H9 (cell line): ENCODE data around the gene SMNDC1. TPM values are rescaled to one million over a fixed set of nuclear protein-coding genes. Genes with fewer than 3 reads are reported as not detected.

Source experiments
- DNase-seq: peaks from one replicate; pipeline ENCODE4 v3.0.0-alpha.2; 2017
- H2AFZ ChIP-seq: one replicate; pipeline ENCODE4 v1.6.1; 2013; ENCODE audit warnings: mild to moderate bottlenecking, low read length, control low read depth, moderate library complexity
- H2AK5ac ChIP-seq: 2 replicates; pipeline ENCODE4 v1.6.1; 2013; ENCODE audit warnings: low read length, control low read depth, mixed read lengths; ENCODE audit not compliant: insufficient read length
- H2BK120ac ChIP-seq: one replicate; pipeline ENCODE4 v1.6.1; 2013; ENCODE audit warnings: low read depth, mild to moderate bottlenecking, low read length, control low read depth, inconsistent platforms; ENCODE audit not compliant: poor library complexity, severe bottlenecking
- H2BK12ac ChIP-seq: 2 replicates; pipeline ENCODE4 v1.6.1; 2013; ENCODE audit warnings: low read length, control low read depth, mixed read lengths, low read depth; ENCODE audit not compliant: insufficient read length
- H2BK15ac ChIP-seq: 2 replicates; pipeline ENCODE4 v1.6.1; 2013; ENCODE audit warnings: low read depth, low read length, control low read depth
- H2BK20ac ChIP-seq: one replicate; pipeline ENCODE4 v1.6.1; 2013; ENCODE audit warnings: low read depth, mild to moderate bottlenecking, low read length, control low read depth, inconsistent platforms; ENCODE audit not compliant: poor library complexity, severe bottlenecking
- H2BK5ac ChIP-seq: 2 replicates; pipeline ENCODE4 v1.6.1; 2013; ENCODE audit warnings: low read length, control low read depth, mixed read lengths; ENCODE audit not compliant: insufficient read length
- H3K14ac ChIP-seq: 2 replicates; pipeline ENCODE4 v1.6.1; 2013; ENCODE audit warnings: low read length, control low read depth; ENCODE audit not compliant: insufficient read depth
- H3K18ac ChIP-seq: 2 replicates; pipeline ENCODE4 v1.6.1; 2013; ENCODE audit warnings: low read depth, mild to moderate bottlenecking, mixed read lengths, low read length, control low read depth; ENCODE audit not compliant: insufficient read length
- H3K23ac ChIP-seq: 2 replicates; pipeline ENCODE4 v1.6.1; 2013; ENCODE audit warnings: low read length, control low read depth, mixed read lengths, low read depth; ENCODE audit not compliant: insufficient read length
- H3K23me2 ChIP-seq: 2 replicates; pipeline ENCODE4 v1.6.1; 2013; ENCODE audit warnings: low read depth, mild to moderate bottlenecking, mixed read lengths, low read length, control low read depth; ENCODE audit not compliant: insufficient read length, poor library complexity, severe bottlenecking
- H3K27ac ChIP-seq: 2 replicates; pipeline ENCODE4 v1.5.1; 2013; ENCODE audit warnings: low read length, control low read depth, mixed read lengths, low read depth; ENCODE audit not compliant: insufficient read length
- H3K27me3 ChIP-seq: 2 replicates; pipeline ENCODE4 v1.6.1; 2013; ENCODE audit warnings: low read length, control low read depth, inconsistent platforms; ENCODE audit not compliant: insufficient read depth
- H3K4ac ChIP-seq: 2 replicates; pipeline ENCODE4 v1.6.1; 2013; ENCODE audit warnings: low read depth, mild to moderate bottlenecking, control low read depth, inconsistent platforms, low read length, moderate library complexity
- H3K4me1 ChIP-seq: 2 replicates; pipeline ENCODE4 v1.6.1; 2013; ENCODE audit warnings: low read length, control low read depth, inconsistent platforms; ENCODE audit not compliant: insufficient read depth
- H3K4me2 ChIP-seq: 2 replicates; pipeline ENCODE4 v1.6.1; 2013; ENCODE audit warnings: low read length, control low read depth, mixed read lengths; ENCODE audit not compliant: insufficient read length, insufficient read depth
- H3K56ac ChIP-seq: 2 replicates; pipeline ENCODE4 v1.6.1; 2013; ENCODE audit warnings: low read depth, mild to moderate bottlenecking, mixed read lengths, low read length, control low read depth; ENCODE audit not compliant: insufficient read length
- H3K79me1 ChIP-seq: 2 replicates; pipeline ENCODE4 v1.6.1; 2013; ENCODE audit warnings: low read depth, mild to moderate bottlenecking, moderate library complexity, low read length, control low read depth, inconsistent platforms; ENCODE audit not compliant: insufficient read depth, poor library complexity, severe bottlenecking
- H3K79me2 ChIP-seq: 2 replicates; pipeline ENCODE4 v1.6.1; 2013; ENCODE audit warnings: low read length, control low read depth, inconsistent platforms; ENCODE audit not compliant: insufficient read depth
- H3K9ac ChIP-seq: 2 replicates; pipeline ENCODE4 v1.6.1; 2013; ENCODE audit warnings: low read length, control low read depth, mixed read lengths; ENCODE audit not compliant: insufficient read length; ENCODE audit errors: extremely low read depth
- H3K9me3 ChIP-seq: one replicate; pipeline ENCODE4 v1.6.1; 2013; ENCODE audit warnings: low read depth, low read length, inconsistent platforms; ENCODE audit not compliant: control insufficient read depth
- H3T11ph ChIP-seq: one replicate; pipeline ENCODE4 v1.6.1; 2013; ENCODE audit warnings: mild to moderate bottlenecking, low read length, control low read depth, inconsistent platforms
- H4K20me1 ChIP-seq: one replicate; pipeline ENCODE4 v1.6.1; 2013; ENCODE audit not compliant: control insufficient read depth, insufficient read length, insufficient read depth
- H4K5ac ChIP-seq: 2 replicates; pipeline ENCODE4 v1.6.1; 2013; ENCODE audit warnings: low read depth, mild to moderate bottlenecking, mixed read lengths, low read length, control low read depth; ENCODE audit not compliant: insufficient read length
- H4K8ac ChIP-seq: replicated peaks from 2 replicates; pipeline ENCODE4 v1.6.1; 2013; ENCODE audit warnings: low read length, control low read depth, mixed read lengths, low read depth; ENCODE audit not compliant: insufficient read length
- H4K91ac ChIP-seq: 2 replicates; pipeline ENCODE4 v1.6.1; 2013; ENCODE audit warnings: low read depth, mild to moderate bottlenecking, moderate library complexity, mixed read lengths, low read length, control low read depth; ENCODE audit not compliant: insufficient read length
- H3K27ac Mint-ChIP-seq, 3 experiments: 2 replicates in 2 of 3; 3 replicates in 1 of 3; pipeline ENCODE4 v1.8.0; 2020 to 2021; ENCODE audit warnings: mixed read lengths in 3 of 3, mild to moderate bottlenecking in 1 of 3, moderate library complexity in 1 of 3
- H3K27me3 Mint-ChIP-seq: 2 replicates; pipeline ENCODE4 v1.8.0; 2021; ENCODE audit warnings: low read depth, mild to moderate bottlenecking, moderate library complexity, mixed read lengths
- H3K36me3 Mint-ChIP-seq, 3 experiments: 2 replicates in 2 of 3; 3 replicates in 1 of 3; pipeline ENCODE4 v1.8.0; 2020 to 2021; ENCODE audit warnings: low read depth in 3 of 3, mixed read lengths in 3 of 3; ENCODE audit not compliant: insufficient read depth in 1 of 3
- H3K4me1 Mint-ChIP-seq, 2 experiments: 2 replicates each; pipeline ENCODE4 v1.8.0; 2020; ENCODE audit warnings: mixed read lengths in 2 of 2
- H3K4me3 Mint-ChIP-seq, 2 experiments: 2 replicates in 1 of 2; 3 replicates in 1 of 2; pipeline ENCODE4 v1.8.0; 2020 to 2021; ENCODE audit warnings: mild to moderate bottlenecking in 2 of 2, mixed read lengths in 2 of 2, moderate library complexity in 1 of 2
- H3K9me3 Mint-ChIP-seq, 2 experiments: 2 replicates in 1 of 2; 3 replicates in 1 of 2; pipeline ENCODE4 v1.8.0; 2020; ENCODE audit warnings: mild to moderate bottlenecking in 2 of 2, mixed read lengths in 2 of 2, moderate library complexity in 1 of 2
- CTCF ChIP-seq: fragments of 200-600 bp; sonication (generic); conservative IDR thresholded peaks from 3 replicates; pipeline ENCODE4 v1.8.0; 2021; ENCODE audit warnings: antibody characterized with exemption, mild to moderate bottlenecking
- WGBS: extraction: QIAGEN DNeasy Blood & Tissue Kit; methylation state at CpG from one replicate; pipeline ENCODE4 v1.1.7; 2013; ENCODE audit warnings: missing lambda C conversion rate, low lambda C conversion rate, mixed read lengths; ENCODE audit not compliant: insufficient read length; ENCODE audit errors: extremely low coverage; 5-methylcytosine and 5-hydroxymethylcytosine counted together
- total RNA-seq: library from RNA; stranded (reverse); gene quantifications from 2 replicates; pipeline ENCODE4 v1.2.1, GENCODE V29; 2021

SMNDC1 gene
- total RNA-seq, 1 experiment from 2014 or later: 55.7 TPM

GRCh38 chr10:110324201-110324804 lies 19.6 kb upstream of the SMNDC1 start:
- H3K27me3 ChIP-seq: no peaks in the 10 kb centered on the region
- H3K4me1 Mint-ChIP-seq: peaks cover 4 to 5% of the 10 kb centered on the region in 2 experiments
- H3T11ph ChIP-seq: no peak overlapping the region
- H3K4ac ChIP-seq: no peak overlapping the region
- H3K79me1 ChIP-seq: no peaks in the 10 kb centered on the region
- H4K8ac ChIP-seq: no peak overlapping the region
- H2BK120ac ChIP-seq: no peak overlapping the region
- H4K20me1 ChIP-seq: no peaks in the 10 kb centered on the region
- no peak overlapping the region for H3K27ac Mint-ChIP-seq
- no peak overlapping the region for H3K4me2 ChIP-seq
- no peak overlapping the region for H2AK5ac ChIP-seq
- no peaks in the 10 kb centered on the region for H3K23me2 ChIP-seq
- no peak overlapping the region for H4K91ac ChIP-seq
- no peak overlapping the region for H2BK12ac ChIP-seq
- H3K4me1 ChIP-seq: no peaks in the 10 kb centered on the region
- no peak overlapping the region for H3K27ac ChIP-seq
- peaks cover 4% of the 10 kb centered on the region for H3K27me3 Mint-ChIP-seq
- no CpG with 5 or more reads among the region's 5 CpGs for WGBS
- no peak for DNase-seq
- H2AFZ ChIP-seq: no peak overlapping the region
- H2BK5ac ChIP-seq: no peak overlapping the region
- H3K56ac ChIP-seq: no peak overlapping the region
- H3K9me3 Mint-ChIP-seq: peaks cover 14 to 15% of the 10 kb centered on the region in 2 experiments
- no peak overlapping the region for H3K9ac ChIP-seq
- no peak overlapping the region for H3K14ac ChIP-seq
- H3K79me2 ChIP-seq: no peaks in the 10 kb centered on the region
- H2BK15ac ChIP-seq: no peak overlapping the region
- no peak overlapping the region for H2BK20ac ChIP-seq
- no peak overlapping the region for H3K18ac ChIP-seq
- peaks cover under 1 to 7% (median 6%) of the 10 kb centered on the region in 3 experiments; a peak in 6 of 7 replicates for H3K36me3 Mint-ChIP-seq
- TF ChIP-seq CTCF: no peak
- H3K23ac ChIP-seq: no peak overlapping the region
- H3K9me3 ChIP-seq: no peaks in the 10 kb centered on the region
- H3K4me3 Mint-ChIP-seq: no peak overlapping the region
- H4K5ac ChIP-seq: no peak overlapping the region
